B cell (primary cell): ENCODE results near the gene STXBP6.
"Not testable (repeated sequence)": the region's sequence is repeated elsewhere in the genome, so short reads cannot be mapped to it uniquely, and the experiment has no call there.

Experiments
- CTCF ChIP-seq: fragments of 200-600 bp; IDR thresholded peaks from one replicate; pipeline ENCODE4 v1.8.0; 2022; ENCODE audit warnings: antibody characterized with exemption, mild to moderate bottlenecking
- EZH2 ChIP-seq: IDR thresholded peaks from 2 replicates; pipeline ENCODE4 v1.6.1; 2012; ENCODE audit warnings: borderline replicate concordance, low read depth, mild to moderate bottlenecking, moderate library complexity, low read length; ENCODE audit not compliant: insufficient read depth, poor library complexity, severe bottlenecking

- not testable (repeated sequence) for TF ChIP-seq CTCF, EZH2
These were observed 276.4 kb downstream of the STXBP6 start for GRCh38 chr14:24773564-24773963.
